Ishikawa (cell line): ENCODE data around the gene SLC17A9.

Experiments used
- CEBPB ChIP-seq: IDR thresholded peaks from 2 replicates; pipeline ENCODE4 v1.6.1; 2012
- CREB1 ChIP-seq: IDR thresholded peaks from 2 replicates; pipeline ENCODE4 v1.6.1; 2012; ENCODE audit warnings: low read depth
- EGR1 ChIP-seq: IDR thresholded peaks from 2 replicates; pipeline ENCODE4 v1.6.1; 2012
- EP300 ChIP-seq: IDR thresholded peaks from 2 replicates; pipeline ENCODE4 v1.6.1; 2012; ENCODE audit warnings: borderline replicate concordance
- FOXM1 ChIP-seq: IDR thresholded peaks from 2 replicates; pipeline ENCODE4 v1.6.1; 2012; ENCODE audit warnings: low read depth, borderline replicate concordance
- NFIC ChIP-seq: IDR thresholded peaks from 2 replicates; pipeline ENCODE4 v1.6.1; 2012
- RAD21 ChIP-seq: IDR thresholded peaks from 2 replicates; pipeline ENCODE4 v1.6.1; 2012; ENCODE audit warnings: low read depth
- TAF1 ChIP-seq: IDR thresholded peaks from 2 replicates; pipeline ENCODE4 v1.6.1; 2012; ENCODE audit warnings: low read depth, mild to moderate bottlenecking
- TCF12 ChIP-seq: IDR thresholded peaks from 2 replicates; pipeline ENCODE4 v1.6.1; 2012; ENCODE audit warnings: low read depth
- TEAD4 ChIP-seq: IDR thresholded peaks from 2 replicates; pipeline ENCODE4 v1.6.1; 2012
- YY1 ChIP-seq: IDR thresholded peaks from 2 replicates; pipeline ENCODE4 v1.6.1; 2012; ENCODE audit warnings: low read depth
- ZBTB7A ChIP-seq: IDR thresholded peaks from 2 replicates; pipeline ENCODE4 v1.6.1; 2012; ENCODE audit warnings: low read depth
- TF ChIP-seq, protein P1 (sequence below): IDR thresholded peaks from 2 replicates; pipeline ENCODE4 v1.6.1; 2012
- TF ChIP-seq, protein P2 (sequence below): IDR thresholded peaks from 2 replicates; pipeline ENCODE4 v1.6.1; 2012
- TF ChIP-seq, protein P3 (sequence below): IDR thresholded peaks from 2 replicates; pipeline ENCODE4 v1.6.1; 2012; ENCODE audit warnings: low read depth, mild to moderate bottlenecking

Gene SLC17A9

DNA sequence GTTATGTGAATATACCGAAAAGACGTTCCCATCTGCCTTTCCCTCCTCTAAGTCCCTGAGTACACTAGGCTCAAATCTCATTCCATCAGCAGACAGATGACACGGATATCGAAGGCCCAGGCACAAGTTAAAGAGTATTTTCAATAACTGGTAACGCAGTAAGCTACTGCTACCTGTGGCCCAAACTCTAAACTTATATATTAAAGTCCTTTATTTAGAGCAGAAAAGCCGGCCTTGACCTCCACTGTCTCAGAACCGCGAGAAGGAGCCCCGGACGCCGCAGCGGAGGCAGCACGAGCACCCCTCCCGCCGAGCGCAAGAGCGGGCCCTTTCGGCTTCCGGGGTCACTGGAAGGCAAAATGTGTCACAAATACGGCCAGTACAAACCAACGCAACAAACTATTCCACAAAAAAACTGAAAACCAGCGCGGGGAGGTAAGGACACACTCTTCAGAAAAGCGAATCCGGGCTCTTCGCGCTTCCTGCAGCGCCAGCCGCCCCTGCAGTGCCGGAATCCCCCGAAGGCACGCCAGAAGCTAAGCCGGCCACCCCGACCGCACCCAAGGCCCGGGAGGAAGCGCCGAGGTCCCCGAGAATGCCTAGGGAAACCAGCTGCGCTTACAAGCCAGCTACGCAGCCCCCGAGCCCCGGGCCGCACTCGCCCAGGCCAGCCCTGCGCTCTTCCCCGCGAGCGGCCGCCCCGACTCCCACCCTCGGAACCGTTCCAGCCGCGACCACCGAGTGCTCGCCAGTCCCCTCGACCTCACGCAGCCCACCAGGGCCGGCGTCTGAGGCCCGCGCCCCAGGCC is 26.9 kb upstream of the SLC17A9 start:
- TF ChIP-seq, protein P1, sequence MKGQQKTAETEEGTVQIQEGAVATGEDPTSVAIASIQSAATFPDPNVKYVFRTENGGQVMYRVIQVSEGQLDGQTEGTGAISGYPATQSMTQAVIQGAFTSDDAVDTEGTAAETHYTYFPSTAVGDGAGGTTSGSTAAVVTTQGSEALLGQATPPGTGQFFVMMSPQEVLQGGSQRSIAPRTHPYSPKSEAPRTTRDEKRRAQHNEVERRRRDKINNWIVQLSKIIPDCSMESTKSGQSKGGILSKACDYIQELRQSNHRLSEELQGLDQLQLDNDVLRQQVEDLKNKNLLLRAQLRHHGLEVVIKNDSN = no peak
- 0 out of 2 replicates have a peak, but pooled peaks have one; percentile 14 for TF ChIP-seq TCF12
- no peak; the same call in 1 of the 2 replicates for TF ChIP-seq ZBTB7A

DNA sequence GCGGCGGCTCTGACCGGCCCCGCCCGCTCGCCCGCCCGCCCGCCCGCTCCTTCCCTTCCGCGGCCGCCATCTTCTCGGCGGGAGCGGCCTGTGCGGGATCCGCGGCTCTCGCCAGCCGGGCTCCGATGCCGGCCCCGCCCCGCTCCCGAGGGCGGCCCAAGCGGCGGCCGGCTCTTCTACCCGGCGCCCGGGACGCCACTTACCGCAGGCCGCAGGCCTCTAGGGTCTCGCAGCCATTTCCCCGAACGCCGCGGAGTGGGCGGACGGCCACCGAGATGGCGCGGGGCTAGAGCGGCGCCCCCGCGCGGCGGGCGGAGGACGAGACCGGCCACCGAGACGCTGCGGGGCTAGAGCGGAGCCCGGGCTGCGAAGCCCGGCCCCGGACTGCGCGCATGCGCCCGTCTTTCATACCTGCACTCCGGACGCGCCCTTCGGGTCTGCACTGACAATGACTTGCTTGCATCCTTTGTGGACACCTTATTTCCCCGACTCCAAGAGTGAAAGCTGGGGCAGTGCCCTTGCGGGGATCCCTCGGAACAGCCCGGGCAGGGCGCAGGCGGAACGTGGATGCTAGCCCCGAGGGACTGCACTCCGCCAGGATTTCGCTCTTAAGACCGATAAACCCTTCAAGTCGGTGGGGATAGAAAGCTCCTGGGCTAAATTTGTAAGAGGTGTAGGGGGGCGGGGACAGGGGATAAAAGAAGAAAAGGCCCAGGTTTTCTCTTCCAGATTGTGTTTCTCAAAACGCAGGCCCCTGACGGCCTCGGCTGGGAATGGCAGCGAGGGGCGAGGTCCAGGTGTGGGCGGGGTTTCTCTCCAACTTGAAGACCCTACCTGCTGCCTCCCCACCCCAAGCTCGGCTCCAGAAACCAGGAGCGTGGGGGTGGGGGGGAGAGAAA is 26.0 kb upstream of the SLC17A9 start, which contains the start of gene DIDO1:
DIDO1 (minus strand) TSS at position 277 of the 899 bp plus-strand sequence.
- no peak for TF ChIP-seq CREB1
- no peak for TF ChIP-seq EP300
- TF ChIP-seq FOXM1 = no peak
- TF ChIP-seq, protein P2, sequence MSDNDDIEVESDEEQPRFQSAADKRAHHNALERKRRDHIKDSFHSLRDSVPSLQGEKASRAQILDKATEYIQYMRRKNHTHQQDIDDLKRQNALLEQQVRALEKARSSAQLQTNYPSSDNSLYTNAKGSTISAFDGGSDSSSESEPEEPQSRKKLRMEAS = peak; percentile 11; the same call in 1 of the 2 replicates
- TF ChIP-seq, protein P1 = no peak
- TF ChIP-seq RAD21 = no peak
- TF ChIP-seq TEAD4 = no peak
- peak; percentile 77 for TF ChIP-seq EGR1
- no peak for TF ChIP-seq ZBTB7A
- peak; percentile 81 for TF ChIP-seq YY1
- TF ChIP-seq TCF12 = no peak
- TF ChIP-seq CEBPB = no peak
- peak; percentile 58 for TF ChIP-seq TAF1
- no peak for TF ChIP-seq NFIC
- TF ChIP-seq, protein P3, sequence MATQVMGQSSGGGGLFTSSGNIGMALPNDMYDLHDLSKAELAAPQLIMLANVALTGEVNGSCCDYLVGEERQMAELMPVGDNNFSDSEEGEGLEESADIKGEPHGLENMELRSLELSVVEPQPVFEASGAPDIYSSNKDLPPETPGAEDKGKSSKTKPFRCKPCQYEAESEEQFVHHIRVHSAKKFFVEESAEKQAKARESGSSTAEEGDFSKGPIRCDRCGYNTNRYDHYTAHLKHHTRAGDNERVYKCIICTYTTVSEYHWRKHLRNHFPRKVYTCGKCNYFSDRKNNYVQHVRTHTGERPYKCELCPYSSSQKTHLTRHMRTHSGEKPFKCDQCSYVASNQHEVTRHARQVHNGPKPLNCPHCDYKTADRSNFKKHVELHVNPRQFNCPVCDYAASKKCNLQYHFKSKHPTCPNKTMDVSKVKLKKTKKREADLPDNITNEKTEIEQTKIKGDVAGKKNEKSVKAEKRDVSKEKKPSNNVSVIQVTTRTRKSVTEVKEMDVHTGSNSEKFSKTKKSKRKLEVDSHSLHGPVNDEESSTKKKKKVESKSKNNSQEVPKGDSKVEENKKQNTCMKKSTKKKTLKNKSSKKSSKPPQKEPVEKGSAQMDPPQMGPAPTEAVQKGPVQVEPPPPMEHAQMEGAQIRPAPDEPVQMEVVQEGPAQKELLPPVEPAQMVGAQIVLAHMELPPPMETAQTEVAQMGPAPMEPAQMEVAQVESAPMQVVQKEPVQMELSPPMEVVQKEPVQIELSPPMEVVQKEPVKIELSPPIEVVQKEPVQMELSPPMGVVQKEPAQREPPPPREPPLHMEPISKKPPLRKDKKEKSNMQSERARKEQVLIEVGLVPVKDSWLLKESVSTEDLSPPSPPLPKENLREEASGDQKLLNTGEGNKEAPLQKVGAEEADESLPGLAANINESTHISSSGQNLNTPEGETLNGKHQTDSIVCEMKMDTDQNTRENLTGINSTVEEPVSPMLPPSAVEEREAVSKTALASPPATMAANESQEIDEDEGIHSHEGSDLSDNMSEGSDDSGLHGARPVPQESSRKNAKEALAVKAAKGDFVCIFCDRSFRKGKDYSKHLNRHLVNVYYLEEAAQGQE = no peak

DNA sequence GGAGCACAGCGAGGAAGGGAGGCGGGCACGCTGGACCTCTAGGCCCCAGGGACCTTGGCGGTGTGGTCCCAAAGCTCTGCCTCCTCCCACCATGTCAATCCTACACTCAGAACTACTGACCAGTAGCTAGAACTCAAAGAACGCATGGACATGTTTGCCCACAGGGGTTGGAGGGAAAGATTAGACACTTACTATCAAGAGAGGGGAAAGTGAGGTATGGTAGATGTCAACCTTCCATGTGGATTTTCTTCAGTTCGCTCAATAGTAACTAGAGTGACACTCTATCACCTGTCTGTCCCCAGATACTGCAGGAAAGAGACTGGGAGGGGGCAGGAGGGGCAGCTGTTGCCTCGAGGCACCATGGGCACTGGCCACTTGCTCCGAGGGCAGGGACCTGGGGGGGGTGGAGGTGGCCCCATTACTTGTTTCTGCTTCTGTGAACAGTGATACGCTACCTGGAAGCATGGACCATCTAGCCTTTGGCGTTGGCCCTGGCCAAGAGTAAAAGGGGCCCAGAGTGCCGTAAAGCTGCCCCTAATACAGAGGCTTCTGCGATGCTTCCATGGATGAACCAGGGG is 25.3 kb upstream of the SLC17A9 start:
- TF ChIP-seq EP300 (no peak), ZBTB7A (no peak), YY1 (no peak), CEBPB (no peak), FOXM1 (no peak), RAD21 (no peak), EGR1 (no peak), CREB1 (no peak)
- TF ChIP-seq, protein P3 = no peak
- TF ChIP-seq, protein P1 = no peak

DNA sequence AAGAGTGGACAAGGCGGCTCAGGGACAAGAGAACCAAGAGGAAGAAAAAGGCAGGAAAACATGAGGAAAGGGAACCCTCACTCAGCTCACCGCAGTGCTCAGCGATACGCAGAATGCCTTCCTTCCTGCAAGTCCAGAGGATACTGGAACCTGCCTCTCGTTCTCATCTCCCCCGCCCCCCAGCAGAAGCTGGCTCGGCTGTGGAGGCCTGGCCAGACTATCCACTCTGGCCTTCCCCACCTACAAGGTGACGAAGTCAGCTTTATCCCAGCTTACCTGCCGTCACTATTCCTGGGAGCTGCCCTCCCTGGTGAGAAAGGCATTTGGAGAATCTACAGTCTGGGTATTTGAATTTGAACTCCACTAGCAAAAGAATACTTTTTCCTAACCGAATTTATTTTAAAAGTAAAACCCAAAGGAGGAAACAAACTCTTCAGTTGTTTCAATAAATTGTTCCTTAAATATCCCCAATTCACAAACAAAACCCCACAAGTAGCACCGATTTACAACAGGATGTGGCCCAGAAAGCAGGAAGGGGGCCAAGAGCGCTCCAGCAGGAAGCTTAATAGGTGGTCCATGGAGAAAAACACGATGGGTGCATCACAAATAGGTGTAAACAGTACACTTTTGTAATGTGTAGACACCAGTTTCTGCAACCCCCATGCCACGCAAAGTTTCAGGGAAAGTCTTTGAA is 24.1 kb upstream of the SLC17A9 start:
- TF ChIP-seq CEBPB = no peak
- no peak for TF ChIP-seq ZBTB7A
- TF ChIP-seq TCF12 = no peak
- no peak for TF ChIP-seq FOXM1
- no peak for TF ChIP-seq EP300
- no peak for TF ChIP-seq RAD21
- TF ChIP-seq EGR1 = no peak
- no peak for TF ChIP-seq TEAD4
- TF ChIP-seq, protein P3 = no peak
- TF ChIP-seq, protein P2 = no peak
- TF ChIP-seq, protein P1 = no peak
- TF ChIP-seq CREB1 = no peak
- TF ChIP-seq TAF1 = no peak
- no peak for TF ChIP-seq YY1
- TF ChIP-seq NFIC = no peak
